Common myeloid progenitor, CD34-positive (primary cell): ENCODE data around the gene OBSCN.

Experiments used
- CTCF ChIA-PET: fragments of 350-600 bp; sonication (Branson Sonifier 250); formaldehyde crosslinking; loops from one replicate; lab custom pipeline; 2021; ENCODE audit warnings: antibody characterized with exemption; lab: Charles Lee
- POLR2A ChIA-PET: fragments of 350-600 bp; sonication (Branson Sonifier 250); formaldehyde crosslinking; loops from one replicate; lab custom pipeline; 2021; ENCODE audit warnings: antibody characterized with exemption; lab: Charles Lee
- DNase-seq, 3 donors: peaks; one replicate each; pipeline versions ENCODE4 v3.0.0 to v3.0.0-alpha.2; 2013
- H3K27ac ChIP-seq, 2 experiments: 1 replicate in 1 of 2; 2 replicates in 1 of 2; pipeline ENCODE4 v1.7.0; 2013; ENCODE audit warnings: inconsistent platforms in 2 of 2, low read length in 2 of 2, mild to moderate bottlenecking in 2 of 2, low read depth in 1 of 2, moderate library complexity in 1 of 2; ENCODE audit not compliant: severe bottlenecking in 2 of 2, insufficient read depth in 1 of 2, poor library complexity in 1 of 2
- H3K27me3 ChIP-seq, 5 experiments: replicated peaks in 2 of 5; 1 replicate in 3 of 5; 2 replicates in 2 of 5; pipeline versions ENCODE4 v1.6.1 to v1.7.0; 2013; ENCODE audit warnings: low read length in 4 of 5, mild to moderate bottlenecking in 2 of 5, moderate library complexity in 2 of 5, inconsistent platforms in 1 of 5; ENCODE audit not compliant: insufficient read depth in 5 of 5, control insufficient read depth in 4 of 5
- H3K36me3 ChIP-seq, 4 experiments: 1 replicate in 2 of 4; 2 replicates in 2 of 4; pipeline versions ENCODE4 v1.6.1 to v1.7.0; 2013; ENCODE audit warnings: low read length in 3 of 4, control low read depth in 1 of 4, mild to moderate bottlenecking in 1 of 4; ENCODE audit not compliant: control insufficient read depth in 4 of 4, insufficient read depth in 4 of 4
- H3K4me1 ChIP-seq, 4 experiments: 1 replicate in 3 of 4; 2 replicates in 1 of 4; pipeline versions ENCODE4 v1.6.1 to v1.7.1; 2013; ENCODE audit warnings: low read length in 3 of 4, mild to moderate bottlenecking in 3 of 4, control low read depth in 1 of 4, inconsistent platforms in 1 of 4, moderate library complexity in 1 of 4; ENCODE audit not compliant: control insufficient read depth in 4 of 4, insufficient read depth in 4 of 4; ENCODE audit errors: control extremely low read depth in 1 of 4
- H3K4me3 ChIP-seq, 7 experiments: 1 replicate in 4 of 7; 2 replicates in 3 of 7; pipeline versions ENCODE4 v1.5.1 to v1.7.0; 2013; ENCODE audit warnings: mild to moderate bottlenecking in 7 of 7, low read length in 6 of 7, moderate library complexity in 6 of 7, inconsistent platforms in 2 of 7, low read depth in 2 of 7, control low read depth in 1 of 7; ENCODE audit not compliant: insufficient read depth in 4 of 7, control insufficient read depth in 1 of 7; ENCODE audit errors: extremely low read depth in 1 of 7
- H3K9me3 ChIP-seq, 5 experiments: 1 replicate in 4 of 5; 2 replicates in 1 of 5; pipeline versions ENCODE4 v1.6.1 to v1.7.1; 2013; ENCODE audit warnings: low read length in 4 of 5, mild to moderate bottlenecking in 2 of 5, inconsistent platforms in 1 of 5, low read depth in 1 of 5, moderate library complexity in 1 of 5; ENCODE audit not compliant: control insufficient read depth in 4 of 5, insufficient read depth in 2 of 5; ENCODE audit errors: control extremely low read depth in 1 of 5
- WGBS: methylation state at CpG from one replicate; pipeline ENCODE4 v1.1.5; 2013; ENCODE audit not compliant: insufficient coverage; 5-methylcytosine and 5-hydroxymethylcytosine counted together

OBSCN gene

DNA sequence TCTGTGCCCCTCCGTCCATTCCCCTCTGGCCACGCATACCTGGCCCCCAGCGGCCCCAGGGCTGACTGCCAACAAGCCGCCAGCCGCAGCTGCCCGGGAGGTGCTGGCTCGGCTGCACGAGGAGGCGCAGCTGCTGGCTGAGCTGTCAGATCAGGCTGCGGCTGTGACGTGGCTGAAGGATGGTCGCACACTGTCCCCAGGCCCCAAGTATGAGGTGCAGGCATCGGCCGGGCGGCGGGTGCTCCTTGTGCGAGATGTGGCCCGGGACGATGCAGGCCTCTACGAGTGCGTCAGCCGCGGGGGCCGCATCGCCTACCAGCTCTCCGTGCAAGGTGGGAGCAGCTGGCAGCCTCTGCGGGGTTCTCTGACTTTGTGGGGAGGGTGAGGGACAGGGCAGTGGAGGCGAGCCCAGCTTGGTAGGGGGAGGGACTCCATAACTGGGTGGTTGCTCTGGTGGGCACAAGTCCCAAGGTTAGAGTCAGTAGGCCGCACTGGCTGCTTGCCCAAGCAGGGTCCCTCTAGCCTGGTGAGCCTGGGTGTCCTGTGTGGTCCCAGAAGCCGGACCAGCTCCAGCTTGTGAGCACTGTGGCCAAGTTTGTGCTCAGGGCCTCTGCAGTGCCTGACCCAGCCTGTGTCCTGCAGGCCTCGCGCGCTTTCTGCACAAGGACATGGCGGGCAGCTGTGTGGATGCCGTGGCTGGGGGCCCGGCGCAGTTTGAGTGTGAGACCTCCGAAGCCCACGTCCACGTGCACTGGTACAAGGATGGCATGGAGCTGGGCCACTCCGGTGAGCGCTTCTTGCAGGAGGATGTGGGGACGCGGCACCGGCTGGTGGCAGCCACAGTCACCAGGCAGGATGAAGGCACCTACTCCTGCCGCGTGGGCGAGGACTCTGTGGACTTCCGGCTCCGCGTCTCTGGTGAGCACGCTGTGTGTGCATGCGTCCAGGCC is 8.8 kb downstream of the OBSCN start:
- H3K36me3 ChIP-seq = peaks cover 0 to 48% (median 21%) of the 10 kb centered on the region in 4 experiments
- DNase-seq = no peak
- no peak overlapping the region for H3K4me3 ChIP-seq
- CTCF ChIA-PET = interaction anchor here (0.9 kb wide), 1 partner anchor 218 kb away, joined by 3 read pairs; no protein-coding TSS in a partner anchor
- H3K4me1 ChIP-seq = peaks cover 0 to 15% (median 12%) of the 10 kb centered on the region in 4 experiments
- POLR2A ChIA-PET = no interaction called here
- 97% methylated on average over 48 of the region's 53 CpGs for WGBS
- no peaks in the 10 kb centered on the region for H3K9me3 ChIP-seq
- H3K27me3 ChIP-seq = peaks cover 0 to 2% (median 0%) of the 10 kb centered on the region in 5 experiments
- H3K27ac ChIP-seq = no peak overlapping the region

DNA sequence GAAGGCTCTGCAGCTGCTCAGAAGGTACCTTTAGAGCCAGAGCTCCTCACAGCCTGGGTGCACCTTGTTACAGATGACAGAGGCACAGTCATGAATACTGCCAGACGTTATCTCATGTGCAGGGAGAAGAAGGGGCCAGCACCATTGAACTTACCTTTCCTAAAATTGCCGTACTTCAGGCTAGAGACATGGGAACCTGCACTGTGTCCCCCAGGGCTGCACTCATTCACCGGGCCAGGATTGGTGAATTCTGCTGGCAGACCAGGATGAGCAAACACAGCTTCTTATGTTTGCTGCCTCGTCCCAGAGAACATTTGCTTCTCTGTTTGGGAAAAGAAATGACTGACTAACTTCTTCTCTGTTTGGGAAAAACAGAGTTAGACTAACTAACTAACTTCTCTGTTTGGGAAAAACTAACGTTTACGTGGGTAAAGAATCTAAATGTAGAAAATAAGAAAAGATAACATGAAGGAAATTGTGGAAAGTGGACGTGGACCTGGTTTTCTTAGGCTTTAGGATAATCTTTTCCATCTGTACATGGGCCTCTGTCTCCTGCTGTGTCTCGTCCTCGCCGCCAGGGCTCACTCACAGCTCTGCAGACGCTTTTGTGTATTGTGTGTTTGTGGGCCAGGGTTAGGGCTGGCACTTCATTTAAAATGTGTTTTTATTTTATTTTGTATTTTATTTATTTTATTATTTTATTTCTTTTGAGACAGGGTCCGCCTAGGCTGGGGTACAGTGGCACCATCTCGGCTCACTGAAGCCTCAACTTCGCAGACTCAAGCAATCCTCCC is 9.9 kb downstream of the OBSCN start:
- no peak overlapping the region for H3K27ac ChIP-seq
- no peak for DNase-seq
- CTCF ChIA-PET = interaction anchor here (0.6 to 0.9 kb wide), 2 partner anchors 86 to 219 kb away, joined by 3 read pairs; no protein-coding TSS in a partner anchor
- peaks cover 5 to 52% (median 23%) of the 10 kb centered on the region in 4 experiments for H3K36me3 ChIP-seq
- no peak overlapping the region for H3K4me3 ChIP-seq
- POLR2A ChIA-PET = no interaction called here
- H3K9me3 ChIP-seq = no peaks in the 10 kb centered on the region
- H3K27me3 ChIP-seq = no peaks in the 10 kb centered on the region
- WGBS = 98% methylated on average over 7 of the region's 14 CpGs
- peaks cover 0 to 10% (median 7%) of the 10 kb centered on the region in 4 experiments for H3K4me1 ChIP-seq

DNA sequence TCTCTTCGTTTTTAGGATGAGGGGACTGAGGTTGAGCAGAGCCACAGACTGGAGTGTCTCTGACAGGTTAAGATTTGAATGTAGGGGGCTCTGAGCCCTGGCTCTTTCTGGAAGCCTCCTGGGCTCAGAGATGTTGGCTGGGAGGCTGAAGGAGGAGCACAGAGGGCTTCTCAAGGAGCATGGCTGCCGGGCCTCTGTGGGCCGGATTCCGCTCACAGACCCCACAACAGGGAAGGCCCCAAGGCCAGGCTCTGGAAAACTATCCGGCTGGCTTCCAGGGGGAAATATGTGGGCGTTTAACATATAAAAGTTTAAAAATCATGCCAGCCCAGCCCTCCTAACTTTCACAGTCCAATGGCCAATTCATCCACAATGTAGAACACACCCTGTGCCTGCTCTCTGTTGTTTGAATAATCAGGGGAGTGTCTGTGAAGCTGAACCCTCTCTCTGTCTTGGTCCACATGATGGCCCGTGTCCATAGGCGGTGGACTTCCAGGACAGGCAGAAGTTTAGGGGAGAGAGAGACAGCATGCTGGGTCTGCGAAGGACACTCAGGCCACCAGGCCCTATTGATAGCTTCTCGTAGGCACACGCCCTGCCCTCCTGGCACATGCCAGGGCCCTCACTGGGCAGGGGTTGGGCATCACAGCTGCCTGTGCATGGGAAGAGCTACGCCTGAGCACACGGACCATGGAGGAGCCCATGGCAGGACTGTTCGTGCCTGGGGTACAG is 10.8 kb downstream of the OBSCN start:
- WGBS = over 99% methylated on average over 10 of the region's 14 CpGs
- ChIA-PET CTCF (no interaction called here), POLR2A (no interaction called here)
- no peak for DNase-seq
- no peak overlapping the region for H3K27ac ChIP-seq
- H3K9me3 ChIP-seq = peaks cover 0 to 4% (median 0%) of the 10 kb centered on the region in 5 experiments
- H3K27me3 ChIP-seq = no peaks in the 10 kb centered on the region
- peaks cover 0 to 5% (median 5%) of the 10 kb centered on the region in 4 experiments for H3K4me1 ChIP-seq
- H3K36me3 ChIP-seq = peaks cover 5 to 61% (median 25%) of the 10 kb centered on the region in 4 experiments
- H3K4me3 ChIP-seq = no peak overlapping the region

DNA sequence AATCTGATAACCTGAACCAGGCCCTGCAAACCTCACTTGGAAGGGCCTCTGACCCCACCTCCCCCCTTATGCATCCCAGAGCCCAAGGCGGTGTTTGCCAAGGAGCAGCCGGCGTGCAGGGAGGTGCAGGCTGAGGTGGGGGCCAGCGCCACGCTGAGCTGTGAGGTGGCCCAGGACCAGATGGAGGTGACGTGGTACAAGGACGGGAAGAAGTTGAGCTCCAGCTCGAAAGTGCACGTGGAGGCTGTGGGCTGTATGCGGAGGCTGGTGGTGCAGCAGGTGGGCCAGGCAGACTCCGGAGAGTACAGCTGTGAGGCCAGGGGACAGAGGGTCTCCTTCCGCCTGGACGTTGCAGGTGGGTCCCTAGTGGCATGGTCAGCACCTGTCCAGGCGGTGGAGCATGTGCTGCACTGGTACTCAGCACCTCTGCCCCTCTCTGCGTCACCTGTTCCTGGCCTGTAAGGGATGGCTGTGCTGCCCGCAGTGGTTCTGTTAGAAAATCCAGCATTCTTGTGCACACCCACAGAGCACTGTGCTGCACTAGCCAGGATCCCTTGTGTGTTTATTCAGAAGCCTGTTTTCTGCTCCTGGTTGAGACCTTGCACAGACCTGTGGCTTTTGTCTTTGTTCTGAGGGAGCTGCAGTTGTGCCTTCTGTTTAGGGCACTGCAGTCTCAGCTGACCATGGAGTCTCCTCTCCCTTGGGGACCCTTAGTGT is 11.6 kb downstream of the OBSCN start:
- H3K4me1 ChIP-seq = no peaks in the 10 kb centered on the region
- peaks cover 0 to 11% (median 5%) of the 10 kb centered on the region in 5 experiments for H3K9me3 ChIP-seq
- POLR2A ChIA-PET = no interaction called here
- H3K36me3 ChIP-seq = peaks cover 5 to 68% (median 28%) of the 10 kb centered on the region in 4 experiments
- CTCF ChIA-PET = interaction anchor here (1.2 kb wide), 1 partner anchor 33 kb away, joined by 3 read pairs; no protein-coding TSS in a partner anchor
- no peak for DNase-seq
- H3K4me3 ChIP-seq = no peak overlapping the region
- no peaks in the 10 kb centered on the region for H3K27me3 ChIP-seq
- no peak overlapping the region for H3K27ac ChIP-seq
- WGBS = 96% methylated on average over 16 of the region's 16 CpGs

DNA sequence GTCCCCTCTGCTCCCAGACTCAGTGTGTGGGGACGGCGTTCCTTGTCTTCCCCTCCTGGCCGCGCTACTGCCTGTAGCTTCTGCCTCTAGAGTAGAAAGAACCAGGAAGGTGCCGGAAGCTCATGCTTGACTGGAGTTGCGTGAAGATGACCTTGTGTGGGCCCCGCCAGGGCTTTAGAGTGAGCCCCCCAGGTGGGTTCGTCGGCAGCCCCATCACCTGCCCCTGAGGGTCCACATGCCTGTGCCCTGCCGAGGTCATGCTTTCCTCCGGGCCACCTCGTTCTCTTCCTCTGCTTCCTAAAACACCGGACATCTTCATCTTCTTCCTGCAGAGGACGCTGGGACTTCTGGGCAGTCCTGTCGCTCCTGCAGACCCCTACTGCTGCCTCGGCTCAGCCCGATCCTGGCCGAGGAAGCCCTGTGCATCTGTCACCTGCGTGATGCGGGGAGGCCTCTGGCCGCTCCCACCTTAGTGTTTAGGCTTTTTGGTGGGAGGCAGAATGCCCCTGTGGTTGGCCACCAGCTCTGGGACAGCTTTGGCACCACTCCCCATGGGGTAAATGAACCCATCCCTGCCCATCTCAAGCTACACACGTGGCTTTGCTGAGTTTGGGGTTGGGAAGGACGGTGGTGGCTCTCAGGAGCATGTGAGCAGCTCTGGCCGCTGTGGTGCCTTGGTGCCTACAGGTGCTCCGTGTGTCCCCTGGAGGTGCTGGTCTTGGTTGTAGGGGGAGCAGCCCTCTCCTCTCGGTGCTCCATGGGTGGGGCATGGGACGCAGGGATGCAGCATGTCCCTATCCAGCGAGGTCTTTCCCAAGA is 12.3 kb downstream of the OBSCN start:
- no peak overlapping the region for H3K27ac ChIP-seq
- no peaks in the 10 kb centered on the region for H3K4me1 ChIP-seq
- no peaks in the 10 kb centered on the region for H3K27me3 ChIP-seq
- peaks cover 11 to 73% (median 34%) of the 10 kb centered on the region in 4 experiments for H3K36me3 ChIP-seq
- H3K4me3 ChIP-seq = no peak overlapping the region
- ChIA-PET POLR2A (interaction anchor here (0.5 kb wide), 1 partner anchor 1105 kb away, joined by 3 read pairs; no protein-coding TSS in a partner anchor), CTCF (interaction anchor here (1.2 kb wide), 1 partner anchor 32 kb away, joined by 3 read pairs; no protein-coding TSS in a partner anchor)
- WGBS = 96% methylated on average over 24 of the region's 28 CpGs
- DNase-seq = no peak
- H3K9me3 ChIP-seq = peaks cover 0 to 18% (median 12%) of the 10 kb centered on the region in 5 experiments
